ENCODE data around the gene HIRIP3. TPM values are rescaled to one million over a fixed set of nuclear protein-coding genes. Genes with fewer than 3 reads are reported as not detected.
A peak's percentile ranks its signal among the peaks of the same experiment; 100 is the strongest.

HIRIP3 gene
- total RNA-seq, 1 donor from 2014 or later: 31.8 TPM

- Mint-ChIP-seq H3K9me3 (no peaks in the 10 kb centered on the region), H3K27me3 (ENCODE audit: low read depth) (peaks cover 50% of the 10 kb centered on the region), H3K4me1 (peaks cover 20% of the 10 kb centered on the region), H3K36me3 (ENCODE audit: low read depth) (no peaks in the 10 kb centered on the region), H3K4me3 (peak overlapping the region; percentile 89), H3K27ac (ENCODE audit: unreplicated experiment) (no peak overlapping the region)
- peak; percentile 77 for DNase-seq (ENCODE audit: low read depth, low spot score)
- peak; percentile 87 for TF ChIP-seq CTCF (conservative IDR thresholded peaks at IDR 0.05)
Measured at GRCh38 chr16:30032083-30032819, 36.8 kb upstream of the HIRIP3 start.

- Mint-ChIP-seq H3K27ac (ENCODE audit: unreplicated experiment) (no peak overlapping the region), H3K9me3 (no peaks in the 10 kb centered on the region), H3K36me3 (ENCODE audit: low read depth) (no peaks in the 10 kb centered on the region), H3K4me1 (peaks cover 20% of the 10 kb centered on the region), H3K27me3 (ENCODE audit: low read depth) (peaks cover 54% of the 10 kb centered on the region), H3K4me3 (peak overlapping the region; percentile 47)
- no peak for DNase-seq (ENCODE audit: low read depth, low spot score)
- no peak for TF ChIP-seq CTCF (conservative IDR thresholded peaks at IDR 0.05)
Measured at GRCh38 chr16:30031477-30031918, 36.1 kb upstream of the HIRIP3 start.

GRCh38 chr16:30030841-30031413 is 35.5 kb upstream of the HIRIP3 start, which contains the start of gene TLCD3B:
Gene TLCD3B (minus strand): TSS chr16:30031271. CDS start chr16:30030527, 744 bp downstream.
- Mint-ChIP-seq H3K27me3 (ENCODE audit: low read depth) (peaks cover 52% of the 10 kb centered on the region), H3K36me3 (ENCODE audit: low read depth) (no peaks in the 10 kb centered on the region), H3K4me1 (peaks cover 20% of the 10 kb centered on the region), H3K4me3 (peak within 1 kb of the TSS; percentile 89), H3K27ac (ENCODE audit: unreplicated experiment) (no peak within 1 kb of the TSS), H3K9me3 (no peaks in the 10 kb centered on the region)
- DNase-seq (ENCODE audit: low read depth, low spot score): no peak
- no peak for TF ChIP-seq CTCF (conservative IDR thresholded peaks at IDR 0.05)

- TF ChIP-seq CTCF (conservative IDR thresholded peaks at IDR 0.05): no peak
- Mint-ChIP-seq H3K4me3 (peak overlapping the region; percentile 77), H3K4me1 (peaks cover 20% of the 10 kb centered on the region), H3K9me3 (no peaks in the 10 kb centered on the region), H3K27me3 (ENCODE audit: low read depth) (peaks cover 46% of the 10 kb centered on the region), H3K36me3 (ENCODE audit: low read depth) (no peaks in the 10 kb centered on the region), H3K27ac (ENCODE audit: unreplicated experiment) (no peak overlapping the region)
- no peak for DNase-seq (ENCODE audit: low read depth, low spot score)
Measured at GRCh38 chr16:30030011-30030685, 34.7 kb upstream of the HIRIP3 start.

- H3K9me3 Mint-ChIP-seq: no peaks in the 10 kb centered on the region
- peaks cover 40% of the 10 kb centered on the region for H3K27me3 Mint-ChIP-seq (ENCODE audit: low read depth)
- TF ChIP-seq CTCF (conservative IDR thresholded peaks at IDR 0.05): no peak
- peaks cover 20% of the 10 kb centered on the region for H3K4me1 Mint-ChIP-seq
- H3K36me3 Mint-ChIP-seq (ENCODE audit: low read depth): no peaks in the 10 kb centered on the region
- H3K27ac Mint-ChIP-seq (ENCODE audit: unreplicated experiment): no peak overlapping the region
- no peak overlapping the region for H3K4me3 Mint-ChIP-seq
- no peak for DNase-seq (ENCODE audit: low read depth, low spot score)
Measured at GRCh38 chr16:30028438-30029076, 33.1 kb upstream of the HIRIP3 start.

All from neural crest cell (in vitro differentiated cells).